Kidney (tissue), 14 donors: Measurements from ENCODE around the gene ZNF223. TPM values are rescaled to one million over a fixed set of nuclear protein-coding genes. Genes with fewer than 3 reads are reported as not detected.
A peak's percentile ranks its signal among the peaks of the same experiment; 100 is the strongest.

Experiments used
- DNase-seq, 5 donors: peaks; one replicate each; pipeline ENCODE4 v3.0.0-alpha.2; 2013 to 2020
- FAIRE-seq: peaks from 2 replicates; lab custom pipeline; 2012; peaks lifted over from hg19 to GRCh38; lab: Jason Lieb, UNC
- H3K27ac ChIP-seq, 2 donors: one replicate each; pipeline ENCODE4 v1.7.0; 2013; ENCODE audit warnings: low read depth in 2 of 2, low read length in 2 of 2, inconsistent platforms in 1 of 2
- H3K27me3 ChIP-seq: one replicate; pipeline ENCODE4 v1.7.1; 2013; ENCODE audit warnings: low read length, inconsistent platforms; ENCODE audit not compliant: control insufficient read depth, insufficient read depth
- H3K36me3 ChIP-seq, 3 donors: one replicate each; pipeline versions ENCODE4 v1.7.0 to v1.7.1; 2013; ENCODE audit warnings: low read length in 3 of 3, control low read depth in 1 of 3, inconsistent platforms in 1 of 3; ENCODE audit not compliant: insufficient read depth in 3 of 3, control insufficient read depth in 2 of 3
- H3K4me1 ChIP-seq, 3 donors: one replicate each; pipeline versions ENCODE4 v1.7.0 to v1.7.1; 2013; ENCODE audit warnings: low read length in 3 of 3, inconsistent platforms in 1 of 3, low read depth in 1 of 3; ENCODE audit not compliant: control insufficient read depth in 2 of 3, insufficient read depth in 2 of 3
- H3K4me3 ChIP-seq, 3 donors: one replicate each; pipeline versions ENCODE4 v1.7.0 to v1.8.1; 2013; ENCODE audit warnings: low read length in 3 of 3, control low read depth in 1 of 3, inconsistent platforms in 1 of 3
- H3K9ac ChIP-seq, 3 donors: one replicate each; pipeline versions ENCODE4 v1.7.0 to v1.7.1; 2013; ENCODE audit warnings: low read length in 3 of 3, control low read depth in 1 of 3, inconsistent platforms in 1 of 3
- H3K9me3 ChIP-seq, 3 donors: one replicate each; pipeline versions ENCODE4 v1.7.0 to v1.7.1; 2013; ENCODE audit warnings: low read length in 3 of 3, control low read depth in 1 of 3, inconsistent platforms in 1 of 3; ENCODE audit not compliant: control insufficient read depth in 2 of 3, insufficient read depth in 1 of 3
- intact Hi-C: fragments of 100-400 bp; cut with DNase I; formaldehyde crosslinking; loops from one replicate; pipeline ENCODE4 v1.11.1; 2022
- polyA plus RNA-seq: library from polyadenylated mRNA; stranded (reverse); fragments of 350-450 nt; fragmentation: Illumina TruSeq; extraction: RNeasy Lipid Tissue Mini Kit (QIAGEN cat#74804); gene quantifications from one replicate; pipeline ENCODE4 v1.2.3, GENCODE V29; 2014; ENCODE audit warnings: low read depth, low replicate concordance; ENCODE audit not compliant: insufficient read depth
- total RNA-seq: library from RNA; stranded (reverse); fragmentation: NEBNext Ultra II Directional; extraction: Animal tissue kit (Norgen Biotek cat#: 25700); gene quantifications from one replicate; pipeline ENCODE4 v1.2.1, GENCODE V29; 2021
- TF ChIP-seq, protein P1 (sequence below): IDR thresholded peaks from 3 replicates; pipeline ENCODE4 v1.5.1; 2012; ENCODE audit warnings: mild to moderate bottlenecking, moderate library complexity, borderline replicate concordance; ENCODE audit not compliant: insufficient read depth; ENCODE audit errors: extremely low read depth
- donor health status: control.
- donor health status: control.
- donor health status: control.
- donor health status: control.
- donor health status: control.
- donor health status: DM: yes; HTN: yes; CAD: no.
- donor health status: Normal renal cell carcinoma (clear cell type).

ZNF223 gene
- total and polyA plus RNA-seq, 2 donors from 2014 or later: 2.5 to 9.3 TPM

GRCh38 chr19:44025217-44025936 is 26.5 kb upstream of the ZNF223 start, which contains the start of gene ZNF222:
Gene ZNF222 (plus strand): TSS chr19:44025379. CDS start chr19:44025437, 58 bp downstream.
- TF ChIP-seq, protein P1, sequence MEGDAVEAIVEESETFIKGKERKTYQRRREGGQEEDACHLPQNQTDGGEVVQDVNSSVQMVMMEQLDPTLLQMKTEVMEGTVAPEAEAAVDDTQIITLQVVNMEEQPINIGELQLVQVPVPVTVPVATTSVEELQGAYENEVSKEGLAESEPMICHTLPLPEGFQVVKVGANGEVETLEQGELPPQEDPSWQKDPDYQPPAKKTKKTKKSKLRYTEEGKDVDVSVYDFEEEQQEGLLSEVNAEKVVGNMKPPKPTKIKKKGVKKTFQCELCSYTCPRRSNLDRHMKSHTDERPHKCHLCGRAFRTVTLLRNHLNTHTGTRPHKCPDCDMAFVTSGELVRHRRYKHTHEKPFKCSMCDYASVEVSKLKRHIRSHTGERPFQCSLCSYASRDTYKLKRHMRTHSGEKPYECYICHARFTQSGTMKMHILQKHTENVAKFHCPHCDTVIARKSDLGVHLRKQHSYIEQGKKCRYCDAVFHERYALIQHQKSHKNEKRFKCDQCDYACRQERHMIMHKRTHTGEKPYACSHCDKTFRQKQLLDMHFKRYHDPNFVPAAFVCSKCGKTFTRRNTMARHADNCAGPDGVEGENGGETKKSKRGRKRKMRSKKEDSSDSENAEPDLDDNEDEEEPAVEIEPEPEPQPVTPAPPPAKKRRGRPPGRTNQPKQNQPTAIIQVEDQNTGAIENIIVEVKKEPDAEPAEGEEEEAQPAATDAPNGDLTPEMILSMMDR: no peak
- Histone ChIP-seq H3K9me3 (peaks cover 2 to 20% (median 14%) of the 10 kb centered on the region in 3 donors), H3K36me3 (peaks cover 12 to 22% (median 17%) of the 10 kb centered on the region in 3 donors), H3K27ac (peak within 1 kb of the TSS in 1 of 2 donors; percentile 38), H3K27me3 (no peaks in the 10 kb centered on the region), H3K9ac (peak within 1 kb of the TSS; percentile 57 to 89 (median 63)), H3K4me1 (peaks cover 0 to 2% (median 0%) of the 10 kb centered on the region in 3 donors), H3K4me3 (peak within 1 kb of the TSS; percentile 88 to 94 (median 89))
- DNase-seq (peak; percentile 87 to 96 (median 89)), FAIRE-seq (peak; percentile 70)
- intact Hi-C loops: no loop called here

DNA sequence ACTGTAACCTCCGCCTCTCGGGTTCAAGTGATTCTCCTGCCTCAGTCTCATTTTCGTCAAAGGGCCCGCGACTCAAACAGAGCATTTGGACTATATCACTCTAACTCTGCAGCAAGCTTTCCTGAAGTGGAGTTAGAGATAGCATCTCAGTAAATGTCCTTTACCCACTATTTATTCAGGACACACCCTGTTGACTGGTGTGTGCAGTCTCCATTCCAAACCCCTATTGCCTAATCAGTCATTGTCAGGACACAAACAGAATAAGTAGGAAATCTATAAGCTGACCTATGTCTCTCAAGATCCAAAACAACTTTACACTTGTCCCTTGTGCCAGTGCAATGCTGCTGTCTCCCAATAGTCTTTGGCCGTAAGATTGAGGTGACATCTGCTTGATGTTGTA is 25.2 kb upstream of the ZNF223 start:
- Histone ChIP-seq H3K9ac (no peak overlapping the region), H3K27ac (no peak overlapping the region), H3K36me3 (peaks cover 18 to 29% (median 23%) of the 10 kb centered on the region in 3 donors), H3K27me3 (no peaks in the 10 kb centered on the region), H3K4me3 (no peak overlapping the region), H3K9me3 (peaks cover 2 to 31% (median 23%) of the 10 kb centered on the region in 3 donors), H3K4me1 (peaks cover 0 to 2% (median 0%) of the 10 kb centered on the region in 3 donors)
- FAIRE-seq (no peak), DNase-seq (no peak)
- intact Hi-C loops: no loop called here
- TF ChIP-seq, protein P1: no peak

DNA sequence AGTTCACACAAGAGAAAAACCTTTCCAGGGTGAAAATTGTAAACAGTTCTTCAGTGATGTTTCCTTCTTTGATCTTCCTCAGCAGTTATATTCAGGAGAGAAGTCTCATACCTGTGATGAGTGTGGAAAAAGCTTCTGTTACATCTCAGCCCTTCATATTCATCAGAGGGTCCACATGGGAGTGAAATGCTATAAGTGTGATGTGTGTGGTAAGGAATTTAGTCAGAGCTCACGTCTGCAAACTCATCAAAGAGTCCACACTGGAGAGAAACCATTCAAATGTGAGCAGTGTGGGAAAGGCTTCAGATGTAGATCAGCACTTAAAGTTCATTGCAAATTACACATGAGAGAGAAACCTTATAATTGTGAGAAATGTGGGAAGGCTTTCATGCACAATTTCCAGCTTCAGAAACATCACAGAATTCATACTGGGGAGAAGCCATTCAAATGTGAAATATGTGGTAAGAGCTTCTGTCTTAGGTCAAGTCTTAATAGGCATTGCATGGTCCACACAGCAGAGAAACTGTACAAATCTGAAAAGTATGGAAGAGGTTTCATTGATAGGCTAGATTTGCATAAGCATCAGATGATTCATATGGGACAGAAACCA is 19.7 kb upstream of the ZNF223 start:
- FAIRE-seq (no peak), DNase-seq (no peak)
- Histone ChIP-seq H3K9me3 (peaks cover 9 to 71% (median 45%) of the 10 kb centered on the region in 3 donors), H3K27me3 (no peaks in the 10 kb centered on the region), H3K9ac (no peak overlapping the region), H3K4me3 (peak overlapping the region in 1 of 3 donors; percentile 8), H3K36me3 (peaks cover 24 to 38% (median 32%) of the 10 kb centered on the region in 3 donors), H3K27ac (no peak overlapping the region), H3K4me1 (no peaks in the 10 kb centered on the region)
- intact Hi-C loops: no loop called here
- TF ChIP-seq, protein P1: no peak
